Spinal cord (tissue), 10 donors: Measurements from ENCODE around the gene FRMD1. TPM values are rescaled to one million over a fixed set of nuclear protein-coding genes. Genes with fewer than 3 reads are reported as not detected.

ENCODE experiments used
- DNase-seq, 6 donors: peaks; one replicate each; pipeline versions ENCODE4 v3.0.0 to v3.0.0-alpha.2; 2013 to 2015; ENCODE audit warnings: low spot score in 6 of 6, low read depth in 4 of 6
- H3K27ac ChIP-seq: one replicate; pipeline ENCODE4 v1.5.1; 2013; ENCODE audit warnings: low read depth, low read length, control low read depth
- H3K27me3 ChIP-seq: one replicate; pipeline ENCODE4 v1.6.1; 2013; ENCODE audit warnings: low read length; ENCODE audit not compliant: control insufficient read depth, insufficient read depth
- H3K36me3 ChIP-seq: one replicate; pipeline ENCODE4 v1.6.1; 2013; ENCODE audit warnings: low read length; ENCODE audit not compliant: control insufficient read depth, insufficient read depth
- H3K4me1 ChIP-seq: one replicate; pipeline ENCODE4 v1.6.1; 2013; ENCODE audit warnings: low read length; ENCODE audit not compliant: control insufficient read depth, insufficient read depth
- H3K4me3 ChIP-seq: one replicate; pipeline ENCODE4 v1.5.1; 2013; ENCODE audit warnings: low read depth, low read length, control low read depth
- H3K9me3 ChIP-seq: one replicate; pipeline ENCODE4 v1.6.1; 2013; ENCODE audit warnings: low read length; ENCODE audit not compliant: control insufficient read depth, insufficient read depth
- WGBS: methylation state at CpG from one replicate; pipeline ENCODE4 v1.1.5; 2013; ENCODE audit warnings: missing lambda C conversion rate; ENCODE audit not compliant: insufficient coverage; 5-methylcytosine and 5-hydroxymethylcytosine counted together
- polyA plus RNA-seq, 2 donors: library from polyadenylated mRNA; unstranded; fragments of 120-200 nt; gene quantifications; one replicate each; pipeline ENCODE4 v1.2.1, GENCODE V29; 2013; ENCODE audit not compliant: insufficient read length in 2 of 2
- total RNA-seq, 2 donors: library from RNA; depleted of rRNA in 1 of 2; stranded (reverse); fragments of 120-200 nt in 1 of 2; fragments of >200 nt in 1 of 2; gene quantifications; one replicate each; pipeline versions ENCODE4 v1.2.3 to v1.2.4, GENCODE V29; 2013 to 2014
- donor health status: healthy.

FRMD1 gene
- total and polyA plus RNA-seq, 4 donors = 0.19 to 0.66 (median 0.48) TPM

DNA sequence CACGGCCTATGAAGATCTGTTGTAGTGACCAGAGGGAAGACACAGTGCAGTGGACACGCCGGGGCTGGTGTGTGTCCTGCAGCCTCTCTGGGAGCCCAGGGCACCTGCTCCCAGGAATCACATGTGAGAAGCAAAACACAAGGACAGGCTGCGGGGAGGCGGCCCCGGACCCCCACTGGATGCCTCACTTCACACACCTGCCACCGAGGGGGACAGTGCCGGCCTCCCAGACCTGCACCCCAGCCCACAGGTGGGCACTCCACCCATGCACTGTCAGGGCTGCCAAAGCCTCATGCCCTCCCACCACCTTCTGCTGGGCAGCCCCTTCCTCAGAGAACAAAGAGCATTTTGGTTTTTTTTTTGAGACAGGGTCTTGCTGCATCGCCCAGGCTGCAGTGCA is 27.4 kb downstream of the FRMD1 start:
- Histone ChIP-seq H3K4me3 (no peak overlapping the region), H3K4me1 (peaks cover 20% of the 10 kb centered on the region), H3K9me3 (no peaks in the 10 kb centered on the region), H3K36me3 (no peaks in the 10 kb centered on the region), H3K27ac (no peak overlapping the region), H3K27me3 (no peaks in the 10 kb centered on the region)
- no peak for DNase-seq
- 96% methylated on average over 9 of the region's 9 CpGs for WGBS

DNA sequence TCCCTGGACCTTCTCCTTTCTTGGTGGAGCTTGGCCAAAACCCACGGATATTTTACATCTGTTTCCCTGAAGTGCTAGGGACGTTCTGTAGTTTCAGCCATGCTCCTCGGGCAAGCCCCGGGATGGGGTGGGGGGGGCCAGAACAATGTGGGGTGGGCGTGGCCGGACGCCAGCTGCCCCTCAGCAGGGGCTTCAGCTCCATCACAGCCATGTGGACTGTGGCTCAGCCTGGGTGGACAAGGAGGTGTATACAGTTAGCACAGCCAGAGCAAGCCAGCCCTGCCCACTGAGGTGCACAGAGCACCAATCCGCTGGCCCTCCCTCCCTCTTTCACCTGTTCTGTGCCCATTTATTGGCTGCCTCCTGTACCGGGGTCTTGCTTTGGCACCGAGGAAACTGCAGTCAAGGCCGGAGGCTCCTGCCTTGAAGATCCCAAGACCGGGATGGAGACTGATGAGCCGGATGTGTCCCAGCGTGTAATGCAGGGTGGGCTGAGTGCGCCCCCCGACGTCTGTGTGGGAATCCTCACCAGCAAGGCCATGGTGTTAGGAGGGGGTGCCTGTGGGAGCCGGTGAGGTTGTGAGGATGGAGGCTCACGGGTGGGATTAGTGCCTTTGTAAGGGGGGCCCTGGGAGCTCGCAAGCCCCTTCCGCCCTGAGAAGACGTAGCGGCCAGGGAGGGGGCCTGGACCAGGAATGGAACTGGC is 28.0 kb downstream of the FRMD1 start:
- 64% methylated on average over 22 of the region's 23 CpGs for WGBS
- no peaks in the 10 kb centered on the region for H3K27me3 ChIP-seq
- H3K9me3 ChIP-seq = no peaks in the 10 kb centered on the region
- peaks cover 24% of the 10 kb centered on the region for H3K4me1 ChIP-seq
- no peak for DNase-seq
- H3K36me3 ChIP-seq = no peaks in the 10 kb centered on the region
- no peak overlapping the region for H3K27ac ChIP-seq
- no peak overlapping the region for H3K4me3 ChIP-seq

DNA sequence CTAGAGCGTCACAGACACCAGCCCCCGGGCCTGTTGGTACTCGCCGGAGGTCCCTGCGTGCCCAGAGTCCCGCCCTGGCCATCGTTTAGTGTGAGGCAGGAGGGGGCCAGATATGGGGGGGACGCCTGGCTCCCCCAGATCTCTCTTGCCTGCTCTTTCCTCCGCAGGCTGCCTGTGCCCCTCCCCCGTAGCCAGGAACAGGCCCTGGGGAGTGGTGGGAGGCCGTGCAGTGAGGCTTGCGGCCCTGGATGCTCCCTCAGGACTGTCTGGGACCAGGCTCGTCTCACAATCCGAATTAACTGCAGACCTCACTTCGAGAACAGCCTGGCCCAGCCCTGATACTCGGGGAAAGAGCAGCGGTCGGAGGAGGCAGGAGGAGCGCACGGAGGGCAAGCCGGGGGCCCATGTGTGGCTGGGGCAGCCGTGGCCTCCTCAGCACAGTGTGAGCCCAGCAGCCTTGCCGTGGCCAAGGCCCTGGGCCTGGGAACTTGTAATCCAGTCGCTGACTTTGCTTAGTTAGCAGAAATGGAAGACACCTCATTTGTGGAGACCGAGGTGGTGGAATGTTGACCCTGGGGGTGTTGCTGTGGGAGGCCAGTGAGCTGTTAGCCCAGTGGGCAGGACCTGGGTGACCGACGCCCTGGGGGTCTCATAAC is 28.7 kb downstream of the FRMD1 start:
- Histone ChIP-seq H3K4me1 (peaks cover 30% of the 10 kb centered on the region), H3K4me3 (no peak overlapping the region), H3K27me3 (no peaks in the 10 kb centered on the region), H3K9me3 (no peaks in the 10 kb centered on the region), H3K27ac (no peak overlapping the region), H3K36me3 (no peaks in the 10 kb centered on the region)
- 89% methylated on average over 25 of the region's 27 CpGs for WGBS
- no peak for DNase-seq

DNA sequence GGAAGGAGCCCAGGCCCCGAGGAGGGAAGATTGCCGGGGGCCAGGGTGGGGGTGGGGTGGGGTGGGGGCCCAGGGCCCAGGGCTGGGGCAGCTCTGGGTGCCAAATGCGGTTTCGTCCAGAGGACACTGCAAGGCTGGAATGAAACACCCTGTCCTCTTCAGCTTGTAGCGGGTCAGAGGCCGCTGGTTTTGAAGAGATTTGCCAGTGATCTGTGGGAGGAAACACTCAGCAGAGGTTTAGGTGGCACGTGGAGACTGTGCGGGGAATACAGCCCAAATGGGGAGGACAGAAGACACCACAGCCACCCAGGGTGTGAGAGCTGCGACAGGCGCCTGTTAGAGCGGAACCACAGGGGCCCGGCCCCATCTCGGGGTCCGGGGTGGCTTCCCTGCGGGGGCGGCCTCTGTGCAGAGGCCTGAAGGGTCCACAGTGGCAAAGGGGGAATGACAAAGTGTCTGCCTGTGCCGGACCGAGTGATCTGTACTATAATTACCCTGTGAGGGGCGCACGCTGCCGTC is 29.2 kb downstream of the FRMD1 start:
- no peaks in the 10 kb centered on the region for H3K9me3 ChIP-seq
- 85% methylated on average over 19 of the region's 21 CpGs for WGBS
- H3K36me3 ChIP-seq = no peaks in the 10 kb centered on the region
- H3K27ac ChIP-seq = no peak overlapping the region
- no peaks in the 10 kb centered on the region for H3K27me3 ChIP-seq
- no peak for DNase-seq
- H3K4me1 ChIP-seq = peaks cover 28% of the 10 kb centered on the region
- no peak overlapping the region for H3K4me3 ChIP-seq

- H3K4me1 ChIP-seq = peaks cover 26% of the 10 kb centered on the region
Observed at GRCh38 chr6:168049277-168049676, 29.7 kb downstream of the FRMD1 start.

GRCh38 chr6:168048724-168049025 is 30.3 kb downstream of the FRMD1 start:
- H3K36me3 ChIP-seq = no peaks in the 10 kb centered on the region
- no peak overlapping the region for H3K27ac ChIP-seq
- no peaks in the 10 kb centered on the region for H3K27me3 ChIP-seq
- 94% methylated on average over 7 of the region's 10 CpGs for WGBS
- no peak for DNase-seq
- H3K9me3 ChIP-seq = no peaks in the 10 kb centered on the region
- H3K4me1 ChIP-seq = peaks cover 26% of the 10 kb centered on the region
- H3K4me3 ChIP-seq = no peak overlapping the region

More at GRCh38 chr6:168049277-168049676, 29.7 kb downstream of the FRMD1 start:
- no peak for DNase-seq
- Histone ChIP-seq H3K9me3 (no peaks in the 10 kb centered on the region), H3K4me3 (no peak overlapping the region), H3K36me3 (no peaks in the 10 kb centered on the region), H3K27ac (no peak overlapping the region), H3K27me3 (no peaks in the 10 kb centered on the region)
- WGBS = 95% methylated on average over 15 of the region's 20 CpGs

- DNase-seq = peak in 1 of 6 donors; percentile 49
- Histone ChIP-seq H3K27me3 (no peaks in the 10 kb centered on the region), H3K36me3 (no peaks in the 10 kb centered on the region), H3K9me3 (no peaks in the 10 kb centered on the region), H3K4me3 (no peak overlapping the region), H3K4me1 (peaks cover 26% of the 10 kb centered on the region), H3K27ac (no peak overlapping the region)
- WGBS = 79% methylated on average over 31 of the region's 31 CpGs
Observed at GRCh38 chr6:168047841-168048723, 30.9 kb downstream of the FRMD1 start.

- Histone ChIP-seq H3K27ac (no peak overlapping the region), H3K27me3 (no peaks in the 10 kb centered on the region), H3K4me3 (no peak overlapping the region), H3K36me3 (peaks cover 2% of the 10 kb centered on the region), H3K9me3 (peaks cover 4% of the 10 kb centered on the region), H3K4me1 (peaks cover 26% of the 10 kb centered on the region)
- no CpG with 5 or more reads among the region's 3 CpGs for WGBS
- DNase-seq = no peak
Observed at GRCh38 chr6:168046696-168047095, 32.3 kb downstream of the FRMD1 start.

DNA sequence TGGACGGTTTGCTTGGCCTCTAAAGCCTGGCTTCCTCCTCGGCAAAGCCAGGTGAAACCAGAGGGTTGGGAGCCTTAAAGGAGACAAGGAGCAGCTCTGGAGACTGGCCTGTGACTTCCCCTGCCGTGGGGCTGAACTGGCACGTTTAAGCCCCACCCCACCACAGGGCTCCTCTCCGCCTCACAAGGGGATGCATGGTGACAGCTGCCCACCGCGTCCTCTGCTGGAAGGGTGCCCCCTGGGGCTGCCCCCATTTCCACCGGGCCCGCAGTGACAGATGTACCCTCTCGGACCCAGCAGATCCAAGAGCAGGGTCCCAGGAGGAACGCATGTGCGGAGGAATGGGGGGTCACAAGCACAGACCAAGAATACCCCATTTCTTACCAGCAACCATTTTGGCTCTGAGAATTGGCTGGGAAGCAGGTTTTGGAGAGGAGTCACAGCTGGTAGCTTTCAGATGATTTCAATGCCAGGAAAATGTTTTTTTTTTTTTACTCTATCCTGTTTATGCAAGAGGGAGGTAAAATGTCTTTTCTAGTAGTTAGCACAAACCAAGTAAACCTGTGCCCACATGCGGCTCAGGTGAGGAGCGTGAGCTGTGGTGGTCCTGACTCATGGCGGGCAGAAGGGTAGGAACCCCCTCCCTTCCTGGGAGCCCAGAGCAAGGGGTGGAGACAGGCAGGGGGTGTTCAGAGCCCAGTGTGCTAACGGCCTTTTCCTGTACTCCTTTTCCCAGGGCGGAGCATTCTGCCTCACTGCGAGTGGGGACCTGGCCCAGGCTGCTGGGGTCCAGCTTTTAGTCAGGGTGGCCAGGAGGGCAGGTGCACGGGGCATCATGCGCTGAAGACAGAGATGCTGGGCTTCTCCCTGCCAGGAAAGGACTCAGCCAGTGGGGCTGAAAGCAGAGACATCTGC is 33.0 kb downstream of the FRMD1 start:
- WGBS = 89% methylated on average over 12 of the region's 20 CpGs
- peaks cover 2% of the 10 kb centered on the region for H3K36me3 ChIP-seq
- H3K4me1 ChIP-seq = peaks cover 26% of the 10 kb centered on the region
- peak in 2 of 6 donors; percentile 23 to 83 for DNase-seq
- no peak overlapping the region for H3K27ac ChIP-seq
- H3K4me3 ChIP-seq = no peak overlapping the region
- H3K27me3 ChIP-seq = no peaks in the 10 kb centered on the region
- H3K9me3 ChIP-seq = peaks cover 5% of the 10 kb centered on the region
